ENCODE results near the gene OBP2B. TPM values are rescaled to one million over a fixed set of nuclear protein-coding genes. Genes with fewer than 3 reads are reported as not detected.

Gene OBP2B
- total RNA-seq, 2 experiments from 2014 or later, result not detected

Other genes with a start within 250 kb of the OBP2B start
- gene GFI1B, start 230.6 kb downstream of the OBP2B start, total RNA-seq, result not detected
- 10 to 100 TPM; 80.3 to 81.2 TPM for gene GTF3C5, start 178.3 kb downstream of the OBP2B start, total RNA-seq
- gene CEL, start 147.3 kb downstream of the OBP2B start, total RNA-seq, result 1 to 10 TPM in 1 of 2 experiments, under 1 TPM in 1; 0.88 to 1.0 TPM
- gene RALGDS, start 88.0 kb downstream of the OBP2B start, total RNA-seq, result 10 to 100 TPM; 65.4 TPM
- 1 to 10 TPM; 3.2 to 3.6 TPM for gene GBGT1, start 45.3 kb downstream of the OBP2B start, total RNA-seq
- gene ABO, start 66.0 kb upstream of the OBP2B start, total RNA-seq, result not detected
- 10 to 100 TPM; 16.9 to 18.2 TPM for gene SURF6, start 126.9 kb upstream of the OBP2B start, total RNA-seq
- gene MED22, start 138.9 kb upstream of the OBP2B start, total RNA-seq, result 10 to 100 TPM; 20.8 to 20.9 TPM
- 1,000 to 10,000 TPM; 3,340 to 3,454 TPM for gene RPL7A, start 139.0 kb upstream of the OBP2B start, total RNA-seq
- gene SURF1, start 147.2 kb upstream of the OBP2B start, total RNA-seq, result 10 to 100 TPM; 24.7 to 26.0 TPM
- gene SURF2, start 147.3 kb upstream of the OBP2B start, total RNA-seq, result 10 to 100 TPM; 12.5 to 15.5 TPM
- gene SURF4, start 166.8 kb upstream of the OBP2B start, total RNA-seq, result 100 to 1,000 TPM; 358 to 368 TPM
- under 1 TPM; 0.69 to 0.90 TPM for gene STKLD1, start 167.1 kb upstream of the OBP2B start, total RNA-seq
- gene REXO4, start 208.8 kb upstream of the OBP2B start, total RNA-seq, result 10 to 100 TPM; 24.2 to 26.3 TPM
- gene ADAMTS13, start 213.1 kb upstream of the OBP2B start, total RNA-seq, result 1 to 10 TPM; 2.4 to 2.6 TPM

Data from activated CD4-positive, alpha-beta memory T cell treated with anti-CD3 and anti-CD28 coated beads for 36 hours (primary cell).